ENCODE data around the gene RNASE1.
"Not testable (repeated sequence)": the region's sequence is repeated elsewhere in the genome, so short reads cannot be mapped to it uniquely, and the experiment has no call there.

RNASE1 gene

DNA sequence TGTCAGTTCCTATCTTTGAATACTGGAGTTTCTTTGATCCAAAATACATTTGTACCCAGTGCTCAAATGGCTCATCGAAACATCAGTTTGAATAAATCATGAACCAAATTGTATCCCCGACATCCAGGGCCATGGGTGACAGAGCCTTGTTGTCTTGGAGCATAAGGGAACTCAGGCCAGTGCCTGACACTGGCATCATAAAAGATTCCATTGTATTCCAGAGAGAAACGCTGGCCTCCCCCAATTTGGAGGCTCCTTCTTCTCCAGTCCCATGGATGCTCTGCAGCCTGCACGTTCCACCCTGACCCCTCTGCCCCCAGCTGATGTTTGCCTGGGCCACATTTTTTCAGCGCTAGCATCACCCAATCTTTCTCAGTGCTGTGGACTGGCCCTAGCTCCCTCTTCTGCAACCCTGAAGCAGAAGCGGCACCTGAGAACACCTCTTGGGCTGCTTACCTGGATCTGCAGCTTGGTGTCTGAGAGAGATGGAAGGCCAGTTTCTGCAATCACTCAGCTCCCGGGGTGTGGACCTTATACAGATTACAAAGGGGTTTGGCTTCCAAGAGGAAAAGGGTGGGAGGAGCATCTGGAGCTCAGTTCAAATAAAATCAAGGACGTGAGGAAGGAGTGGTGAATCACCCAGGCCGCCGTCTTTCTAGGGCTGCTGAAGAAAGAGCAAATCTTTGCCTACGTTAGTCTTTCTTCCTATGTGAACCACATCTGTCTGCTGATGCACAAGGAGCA, at the start of gene RNASE1:
Gene RNASE1, minus strand, starts transcription at position 504 of the 744 bp plus-strand sequence. CDS start 776 bp downstream, outside the sequence.
- no peak for DNase-seq

DNA sequence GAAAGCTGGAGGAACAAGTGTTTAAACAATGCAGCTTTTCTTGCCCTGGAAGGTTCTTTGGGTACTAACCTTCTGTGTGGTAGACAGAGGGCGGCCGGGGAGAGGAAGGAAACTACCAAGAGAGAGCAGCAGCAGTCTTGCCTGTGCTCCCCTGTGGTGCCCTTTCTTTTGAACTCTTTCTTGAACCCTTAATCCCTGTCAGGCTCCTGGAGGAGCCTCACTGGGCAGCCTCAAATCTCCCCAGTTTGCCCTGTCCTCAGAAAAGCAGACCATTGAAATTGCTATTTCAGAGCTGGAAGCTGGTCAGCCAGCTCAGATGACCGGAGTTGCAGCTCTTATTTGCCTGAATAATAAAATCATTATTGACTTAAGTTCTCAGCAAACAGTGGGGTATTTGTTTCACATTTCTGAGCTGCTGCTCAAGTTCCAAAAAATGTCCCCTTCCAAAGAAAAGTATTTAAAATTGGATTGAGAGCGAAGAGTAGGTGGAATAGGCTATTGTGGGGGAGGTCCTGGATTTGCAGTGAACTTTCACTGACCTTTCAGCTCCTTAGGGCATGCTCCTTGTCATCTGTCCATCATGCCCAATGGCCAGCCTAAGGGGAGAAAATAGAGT, 46.4 kb upstream of the RNASE1 start:
- DNase-seq: no peak

DNA sequence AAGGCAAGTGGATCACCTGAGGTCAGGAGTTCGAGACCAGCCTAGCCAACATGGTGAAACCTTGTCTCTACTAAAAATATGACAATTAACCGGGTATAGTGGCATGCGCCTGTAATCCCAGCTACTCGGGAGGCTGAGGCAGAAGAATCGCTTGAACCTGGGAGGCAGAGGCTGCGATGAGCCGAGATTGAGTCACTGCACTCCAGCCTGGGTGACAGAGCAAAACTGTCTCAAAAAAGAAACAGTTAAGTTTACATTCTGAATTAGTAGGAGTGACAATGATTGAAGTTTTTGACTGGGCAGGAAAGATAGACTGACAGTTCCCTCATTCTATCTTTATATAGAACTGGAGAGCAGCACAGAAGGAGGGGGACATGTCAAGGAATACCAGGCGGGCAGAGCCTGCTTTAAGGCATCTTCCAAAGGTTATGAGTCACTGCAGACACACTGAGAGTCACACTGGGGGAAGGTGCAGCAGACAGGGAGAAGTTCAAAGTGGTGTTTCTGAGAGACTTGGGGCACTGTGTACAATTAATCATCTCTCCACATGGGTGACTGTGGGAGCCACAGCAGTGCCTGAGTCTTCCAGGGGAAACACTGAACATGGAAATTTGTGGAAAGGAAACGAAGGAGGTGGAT, 45.8 kb upstream of the RNASE1 start:
- DNase-seq: no peak

DNA sequence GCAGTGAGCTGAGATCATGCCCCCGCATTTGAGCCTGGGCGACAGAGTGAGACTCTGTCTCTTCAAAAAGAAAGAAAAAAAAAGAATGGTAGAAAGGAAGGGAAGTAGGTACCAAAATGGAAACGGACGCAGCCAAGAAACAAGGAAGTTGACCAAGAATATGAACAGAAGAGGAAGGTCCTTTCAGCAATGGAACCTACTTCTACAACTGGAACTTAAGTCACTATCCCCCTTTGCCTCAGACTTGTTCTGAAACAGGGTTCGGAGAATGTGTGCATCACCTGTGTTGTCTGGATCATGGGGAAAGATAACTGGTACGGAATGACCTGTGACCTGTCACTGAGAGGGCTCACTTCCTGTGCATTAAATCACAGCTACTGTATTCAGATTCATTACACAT, 43.9 kb upstream of the RNASE1 start:
- DNase-seq: no peak

DNA sequence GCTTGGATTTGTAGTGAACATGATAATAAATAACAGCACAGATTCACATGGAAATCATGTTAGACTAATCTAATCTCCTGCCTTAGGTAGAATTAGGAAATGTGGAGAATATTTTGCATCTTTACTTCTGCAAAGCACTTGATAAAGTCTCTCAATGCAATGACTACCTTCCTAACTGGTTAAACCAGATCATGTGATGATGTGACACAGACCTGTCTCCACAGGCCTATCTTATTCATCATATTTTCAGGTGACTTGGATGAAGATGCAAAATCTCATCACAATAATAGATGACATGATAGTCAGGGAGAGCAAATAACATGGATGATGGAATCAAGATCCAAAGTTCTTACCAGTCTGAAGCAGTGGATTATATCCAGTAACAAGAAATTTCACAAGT, 38.5 kb upstream of the RNASE1 start:
- DNase-seq: no peak

DNA sequence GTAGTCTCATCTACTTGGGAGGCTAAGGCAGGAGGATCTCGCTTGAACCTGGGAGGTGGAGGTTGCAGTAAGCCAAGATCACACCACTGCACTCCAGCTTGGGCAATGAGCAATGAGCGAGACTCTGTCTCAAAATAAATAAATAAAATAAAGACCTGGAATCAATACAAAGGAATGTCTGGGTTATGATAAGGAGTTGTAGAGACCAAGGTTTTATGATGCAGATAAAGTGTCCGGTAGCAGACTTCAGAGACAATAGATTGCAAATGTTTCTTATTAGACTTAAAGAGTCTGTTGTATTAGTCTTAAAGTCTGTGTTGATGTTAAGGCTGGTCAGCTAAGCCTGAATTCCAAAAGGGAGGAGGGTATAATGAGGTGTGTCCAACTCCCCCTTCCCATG, 35.2 kb upstream of the RNASE1 start:
- no peak for DNase-seq

DNA sequence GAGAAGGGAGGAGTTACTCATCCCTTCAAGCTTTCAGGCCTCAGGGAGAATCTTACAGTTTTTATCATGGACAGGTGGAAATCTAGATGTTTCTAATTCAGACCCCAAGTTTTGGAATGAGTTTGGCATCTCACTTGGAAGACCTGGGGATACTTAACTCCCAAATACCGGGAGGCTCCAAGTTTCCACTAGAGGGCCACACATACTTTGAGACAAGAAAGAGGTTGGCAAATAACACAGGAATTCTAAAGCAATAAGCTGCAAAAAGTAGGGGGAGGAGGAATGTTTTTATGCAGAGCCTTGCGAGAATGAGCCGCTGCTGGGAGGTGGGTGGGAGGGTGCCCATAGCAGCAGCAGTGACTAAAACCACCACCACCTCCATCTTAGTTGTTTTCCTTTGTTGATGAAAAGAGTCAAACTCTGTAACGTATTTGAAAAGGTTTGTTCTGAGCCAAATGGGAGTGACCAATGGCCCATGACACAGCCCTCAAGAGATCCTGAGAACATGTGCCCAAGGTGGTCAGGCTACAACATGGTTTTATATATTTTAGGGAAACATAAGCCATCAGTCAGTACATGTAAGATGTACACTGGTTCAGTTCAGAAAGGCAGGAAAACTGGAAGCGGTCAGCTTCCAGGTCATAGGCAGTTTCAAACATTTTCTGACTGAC, 34.2 kb upstream of the RNASE1 start:
- no peak for DNase-seq

DNA sequence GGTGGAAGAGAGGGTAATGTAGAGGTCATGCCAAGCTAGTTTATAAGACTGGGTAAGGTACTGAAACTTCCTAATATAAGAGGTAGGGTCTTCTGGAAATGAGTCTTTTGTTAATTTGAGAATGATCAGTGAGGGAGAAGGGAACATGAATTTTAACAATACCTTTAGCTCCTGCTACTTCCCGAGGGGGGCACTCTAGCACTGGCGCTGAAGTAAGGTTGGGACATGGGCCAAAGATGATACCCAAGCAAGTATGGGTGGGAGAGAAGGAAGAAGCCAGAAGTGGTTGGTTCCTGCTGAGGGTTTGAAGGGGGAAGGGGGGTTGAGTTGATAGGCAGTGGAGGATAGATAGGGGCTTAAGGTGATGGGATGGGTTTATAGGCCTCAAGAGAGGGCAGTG, 32.3 kb upstream of the RNASE1 start:
- DNase-seq: no peak

DNA sequence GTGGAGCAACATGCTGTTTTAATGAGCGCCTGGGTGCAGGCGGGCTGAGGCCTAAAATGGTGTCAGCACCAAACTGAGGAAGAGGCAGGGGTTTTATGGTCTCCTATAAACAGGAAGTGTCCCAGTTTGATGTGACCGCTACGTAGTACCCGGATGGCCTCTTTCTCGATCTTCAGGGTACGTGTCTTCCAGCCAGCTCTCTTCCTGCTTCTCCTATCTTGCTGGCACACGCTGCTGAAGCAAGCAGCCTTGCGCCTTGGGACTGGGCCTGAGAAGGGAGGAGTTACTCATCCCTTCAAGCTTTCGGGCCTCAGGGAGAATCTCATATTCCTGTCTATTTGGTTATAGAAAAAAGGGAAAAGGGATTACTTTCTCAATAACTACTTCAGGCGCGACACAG, 28.2 kb upstream of the RNASE1 start:
- DNase-seq: no peak

DNA sequence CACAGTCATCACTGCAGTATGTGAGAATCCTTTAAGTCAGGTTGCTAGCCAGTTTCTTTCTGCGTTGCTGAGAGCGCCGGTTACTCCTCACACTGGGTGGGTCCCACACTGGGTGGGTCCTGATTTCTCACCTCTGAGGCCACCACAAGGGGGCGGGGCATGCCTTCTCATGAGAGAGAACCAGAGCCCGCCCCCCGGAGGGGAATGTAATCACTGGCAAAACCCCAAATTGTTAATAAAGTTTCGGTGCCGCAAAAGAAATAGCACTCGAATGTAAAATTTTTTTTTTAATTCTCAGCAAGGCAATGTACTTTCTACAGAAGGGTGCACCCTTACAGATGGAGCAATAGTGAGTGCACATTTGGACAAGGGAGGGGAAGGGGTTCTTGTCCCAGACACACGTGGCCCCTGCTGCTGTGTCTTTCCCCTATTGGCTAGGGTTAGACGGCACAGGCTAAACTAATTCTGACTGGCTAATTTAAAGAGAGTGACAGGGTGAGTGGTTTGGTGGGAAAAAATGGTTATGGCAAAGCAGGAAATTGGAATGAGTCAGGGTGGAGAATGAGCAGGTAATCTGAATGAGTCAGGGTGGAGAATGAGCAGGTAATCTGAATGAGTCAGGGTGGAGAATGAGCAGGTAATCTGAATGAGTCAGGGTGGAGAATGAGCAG, 25.5 kb upstream of the RNASE1 start:
- DNase-seq: not testable (repeated sequence)

DNA sequence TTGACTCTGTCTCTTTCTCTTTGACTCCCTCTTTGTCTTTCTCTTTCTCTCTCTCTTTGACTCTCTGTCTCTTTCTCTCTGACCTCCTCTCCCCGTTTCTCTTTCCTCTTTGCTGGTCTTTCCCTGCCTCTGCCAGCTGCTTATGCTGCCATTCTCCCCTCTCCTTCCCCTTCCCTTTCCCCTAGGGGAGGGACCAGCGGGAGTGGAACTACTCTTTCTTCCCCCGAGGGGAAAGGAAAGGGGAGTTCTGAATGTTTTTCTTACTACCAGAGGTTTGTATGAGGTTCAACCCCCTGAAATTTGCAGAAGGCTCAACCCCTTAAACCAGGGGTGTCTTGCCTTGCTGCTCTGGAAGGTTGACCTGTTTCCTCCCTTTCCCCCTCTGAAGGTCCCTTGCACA, 24.7 kb upstream of the RNASE1 start:
- DNase-seq: no peak

DNA sequence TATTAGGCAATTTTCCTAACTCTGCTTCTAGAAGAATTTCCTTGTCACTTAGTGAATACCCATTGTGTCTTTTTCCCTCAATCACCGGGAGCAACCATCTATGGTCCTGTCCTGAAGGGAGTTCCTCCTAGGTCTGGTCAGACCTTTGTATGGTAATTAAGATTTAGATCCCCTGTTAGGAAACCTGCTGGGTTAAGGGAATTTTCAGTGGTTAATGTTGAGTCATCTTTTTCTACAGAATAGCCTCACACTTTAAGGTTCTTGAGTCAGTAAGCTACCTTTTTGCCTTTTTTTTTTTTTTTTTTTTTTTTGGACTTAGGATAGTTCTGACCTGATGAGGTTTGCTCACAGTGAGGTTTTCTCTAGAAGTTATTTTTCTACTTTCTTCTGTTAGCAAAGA, 24.0 kb upstream of the RNASE1 start:
- not testable (repeated sequence) for DNase-seq

DNA sequence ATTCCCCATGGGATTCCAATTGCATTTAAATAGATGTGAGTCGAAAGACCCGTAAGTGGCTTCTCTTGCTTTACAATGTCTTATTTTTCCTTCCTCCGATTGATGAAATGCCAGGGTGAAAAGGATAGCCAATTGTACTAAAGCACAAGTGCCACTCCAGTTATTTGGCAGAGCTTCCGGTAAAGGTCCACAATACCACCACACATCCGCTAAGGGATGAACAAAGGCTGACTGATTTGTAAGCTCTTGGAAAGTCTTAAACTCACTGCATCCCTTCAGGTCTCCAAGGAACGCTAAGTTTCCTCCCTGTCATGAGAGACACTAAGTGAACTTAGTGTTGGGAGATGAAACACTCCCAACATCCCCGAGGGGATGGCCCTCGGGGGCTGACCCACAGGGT, 21.2 kb upstream of the RNASE1 start:
- DNase-seq: no peak

DNA sequence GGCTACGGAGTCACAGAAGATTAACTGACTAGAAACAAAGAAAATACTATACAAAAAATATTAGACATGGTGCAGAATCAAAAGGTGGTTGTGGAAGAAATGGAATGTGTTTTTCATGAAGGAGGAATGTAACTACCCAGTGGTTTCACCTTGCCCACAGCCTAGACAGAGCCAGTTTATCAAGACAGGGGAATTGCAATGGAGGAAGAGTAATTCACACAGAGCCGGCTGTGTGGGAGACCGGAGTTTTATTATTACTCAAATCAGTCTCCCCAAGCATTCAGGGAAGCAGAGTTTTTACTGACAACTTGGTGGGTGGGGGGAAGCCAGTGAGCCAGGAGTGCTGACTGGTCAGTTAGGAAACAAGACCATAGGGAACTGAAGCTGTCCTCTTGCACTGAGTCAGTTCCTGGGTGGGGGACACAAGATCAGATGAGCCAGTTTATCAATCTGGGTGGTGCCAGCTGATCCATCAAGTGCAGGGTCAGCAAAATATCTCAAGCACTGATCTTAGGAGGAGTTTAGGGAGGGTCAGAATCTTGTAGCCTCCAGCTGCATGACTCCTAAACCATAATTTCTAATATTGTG, 19.0 kb upstream of the RNASE1 start:
- DNase-seq: not testable (repeated sequence)

DNA sequence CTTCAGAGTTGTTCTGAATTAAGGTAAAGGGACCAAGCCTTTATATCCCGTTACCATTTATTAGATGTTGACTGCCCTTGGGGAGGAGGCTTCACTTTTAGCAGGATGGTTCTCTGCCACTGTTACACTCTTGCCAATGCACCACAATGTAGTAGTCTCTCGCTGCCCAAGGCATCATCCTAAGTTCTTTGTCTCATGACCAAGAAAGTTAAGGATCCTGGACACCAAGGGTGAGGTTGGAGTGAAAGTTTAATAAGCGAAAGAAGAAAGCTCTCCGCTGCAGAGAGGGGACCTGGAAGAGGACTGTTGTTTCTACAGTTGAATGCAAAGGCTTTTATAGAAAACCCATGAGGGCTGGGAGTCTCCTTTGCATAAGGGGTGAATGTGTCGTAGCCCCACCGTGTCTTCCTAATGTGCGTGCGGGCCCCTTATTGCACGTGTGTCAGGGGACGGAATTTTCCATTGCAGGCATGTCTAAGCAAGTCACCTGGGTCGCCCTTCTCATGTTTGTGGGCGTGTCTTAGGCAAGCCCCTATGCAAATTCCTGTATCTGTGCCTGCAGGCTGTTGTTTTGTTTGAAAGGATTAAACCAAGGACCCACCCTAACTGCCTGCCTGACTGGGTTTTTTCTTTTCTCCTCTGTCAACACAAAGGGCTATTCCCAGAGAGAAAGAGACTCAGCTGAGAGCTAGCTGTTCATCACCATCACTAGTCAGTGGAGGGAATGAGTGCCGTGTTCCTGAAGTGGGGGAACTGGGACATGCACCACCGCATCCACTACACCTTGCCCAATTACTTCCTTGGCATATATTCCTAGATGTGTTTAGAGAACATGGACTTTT, 17.6 kb upstream of the RNASE1 start:
- DNase-seq: no peak

DNA sequence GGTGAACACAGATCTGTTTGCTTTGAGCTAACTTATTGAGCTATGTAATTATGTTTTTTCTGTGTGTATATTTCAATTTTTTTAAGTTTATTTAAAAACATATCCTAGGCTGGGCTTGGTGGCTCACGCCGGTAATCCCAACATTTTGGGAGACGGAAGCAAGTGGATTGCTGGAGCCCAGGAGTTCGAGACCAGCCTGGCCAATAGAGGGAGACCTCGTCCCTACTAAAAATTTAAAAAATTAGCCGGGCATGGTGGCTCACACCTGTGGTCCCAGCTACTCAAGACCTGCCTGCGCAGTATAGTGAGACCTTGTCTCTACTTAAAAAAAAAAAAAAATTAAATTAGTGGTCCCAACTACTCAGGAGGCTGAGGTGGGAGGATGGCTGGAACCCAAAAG, 16.2 kb upstream of the RNASE1 start:
- DNase-seq: no peak

DNA sequence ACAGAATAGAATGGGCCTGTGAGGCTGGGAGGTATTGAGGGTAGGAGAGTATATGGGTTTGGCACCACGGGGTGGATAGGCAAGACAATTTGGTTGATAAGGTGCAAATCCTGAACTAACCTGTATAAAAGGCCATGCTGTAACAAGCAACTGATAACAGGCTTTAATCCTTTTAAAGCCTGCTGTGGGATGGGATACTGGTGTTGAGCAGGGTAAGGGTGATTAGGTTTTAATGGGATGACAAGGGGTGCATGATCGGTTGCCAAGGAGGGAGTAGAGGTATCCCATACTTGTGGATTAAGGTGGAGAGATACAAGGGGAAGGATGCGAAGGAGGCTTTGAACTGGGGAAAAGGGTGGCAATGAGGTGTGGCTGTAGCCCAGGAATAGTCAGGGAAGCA, 13.3 kb upstream of the RNASE1 start:
- DNase-seq: not testable (repeated sequence)

DNA sequence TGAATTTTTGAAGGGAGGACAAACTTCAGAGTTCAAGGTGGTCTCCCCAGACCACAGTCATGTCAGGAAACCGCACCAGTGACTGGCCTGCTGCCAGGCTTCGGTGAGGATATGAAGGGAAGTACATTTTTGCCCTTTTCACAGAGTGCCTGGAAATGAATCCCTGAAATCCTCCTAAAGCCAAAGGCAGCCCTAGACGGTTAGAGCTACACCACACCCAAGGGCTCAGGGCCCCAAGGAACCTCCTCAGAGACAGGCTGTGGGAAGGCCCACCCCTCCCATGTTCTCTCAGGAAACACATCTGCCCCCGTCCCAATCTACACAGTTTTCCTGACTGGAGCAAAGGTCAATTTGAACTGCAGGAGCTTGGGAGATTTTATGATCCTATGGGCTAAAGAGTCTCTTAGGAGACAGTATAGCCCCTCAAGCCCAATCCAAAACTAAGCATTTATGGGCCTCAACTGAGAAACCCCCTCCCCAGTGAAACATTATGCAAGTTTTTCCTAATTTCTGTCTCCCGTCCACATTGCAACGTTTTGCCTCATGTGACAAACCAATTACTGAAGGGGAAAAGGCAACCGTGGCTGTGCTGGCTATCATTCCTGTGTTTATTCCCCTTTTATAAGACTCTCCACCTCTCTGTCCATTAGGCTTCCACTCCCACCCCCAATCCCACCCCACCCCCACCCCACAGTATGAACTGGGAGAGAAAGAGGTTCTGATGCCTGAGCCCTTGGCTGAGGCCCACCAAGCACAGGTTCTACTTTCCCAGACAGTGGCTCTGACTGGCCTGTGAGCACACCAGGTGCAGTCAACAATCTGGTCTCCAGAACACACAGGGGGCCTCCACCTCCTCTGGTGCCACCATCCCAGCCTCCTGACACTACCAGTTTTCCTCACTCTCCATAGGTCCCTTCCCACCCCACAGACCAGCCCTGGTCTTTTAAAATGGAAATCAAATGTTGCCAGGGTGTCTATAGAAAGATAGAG, 9.6 kb upstream of the RNASE1 start:
- no peak for DNase-seq

DNA sequence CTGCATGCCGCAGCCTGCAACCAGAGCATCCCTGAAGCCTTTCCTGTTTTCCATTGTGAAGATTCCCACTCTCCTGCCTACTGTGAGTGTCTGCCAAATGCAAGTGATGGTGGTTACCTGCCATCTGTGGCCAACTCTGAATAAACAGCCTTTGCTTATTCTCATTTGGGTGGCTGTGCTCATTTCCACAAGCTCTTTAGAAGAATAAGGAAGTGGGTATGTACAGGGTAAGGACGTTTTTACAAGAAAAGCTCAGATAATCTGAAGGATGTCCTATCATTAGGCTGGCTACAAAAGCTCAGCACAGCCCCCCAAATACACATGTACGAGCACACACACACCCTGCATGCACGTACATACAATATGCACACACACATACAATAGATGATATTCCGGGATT, 7.3 kb upstream of the RNASE1 start:
- DNase-seq: no peak

DNA sequence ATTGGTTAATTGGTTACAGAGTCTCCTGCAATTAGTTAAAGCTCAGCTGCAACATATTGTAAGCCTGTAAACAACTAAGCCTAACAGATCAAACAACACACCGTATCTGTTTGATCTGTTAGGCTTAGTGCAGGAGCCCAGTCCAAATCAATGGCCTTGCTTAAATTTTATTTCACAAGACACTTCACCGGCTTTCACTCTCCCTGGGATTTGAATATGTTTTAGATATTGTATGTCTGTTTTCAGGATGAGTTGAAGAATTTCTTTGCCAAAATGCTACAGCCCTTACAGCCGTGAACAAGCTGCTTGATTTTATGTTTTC, 5.5 kb upstream of the RNASE1 start:
- no peak for DNase-seq

Data from stimulated activated naive CD4-positive, alpha-beta T cell (primary cell).